ENCODE measurements around the gene C3orf33. TPM values are rescaled to one million over a fixed set of nuclear protein-coding genes. Genes with fewer than 3 reads are reported as not detected.

Gene C3orf33
- total and polyA plus RNA-seq, 2 of the 13 experiments (the other 11 are each of a cell fraction or from before 2014, with no cell fraction given): 9.2 to 12.6 TPM

DNA sequence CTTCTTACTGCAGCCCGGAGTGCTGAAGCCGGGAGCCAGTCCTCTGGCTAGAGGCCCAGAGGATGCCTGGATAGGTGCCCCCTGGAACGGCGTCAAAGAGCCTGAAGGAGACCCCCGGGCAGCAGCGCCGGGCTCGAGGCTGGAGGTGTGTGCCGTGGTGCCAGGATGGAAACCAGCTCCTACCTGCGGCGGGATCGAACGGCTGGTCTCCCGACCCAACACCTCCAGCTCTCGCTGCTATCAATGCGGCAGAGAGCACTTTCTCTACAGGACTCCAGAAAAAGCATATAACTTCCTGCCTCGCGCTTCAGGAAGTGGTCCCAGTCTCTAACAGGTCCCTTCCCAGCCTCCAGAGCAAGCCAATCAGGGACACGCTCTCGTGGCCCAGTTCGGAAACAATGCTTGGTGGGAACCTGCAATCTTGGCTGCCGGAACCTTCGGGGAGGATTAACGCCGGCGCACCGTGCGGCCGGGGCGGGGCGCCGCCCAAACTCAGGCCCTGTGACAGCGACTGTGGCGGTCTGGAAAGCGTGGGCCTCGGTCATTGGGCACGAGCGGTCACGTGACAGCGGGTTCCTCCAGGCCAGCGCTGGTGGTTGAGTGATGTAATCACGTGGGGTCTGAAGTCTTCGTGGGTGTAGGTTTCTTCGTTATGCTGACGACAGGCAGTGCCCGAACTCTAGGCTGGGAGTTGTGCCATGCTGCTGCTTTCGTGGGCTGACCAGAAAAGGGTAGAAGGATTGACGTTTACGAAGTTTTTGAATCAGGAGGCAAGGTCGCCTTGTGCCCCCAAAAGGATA, 48.3 kb upstream of the C3orf33 start, which contains the start of gene SLC33A1 (continued):
- TF ChIP-seq, protein P1, sequence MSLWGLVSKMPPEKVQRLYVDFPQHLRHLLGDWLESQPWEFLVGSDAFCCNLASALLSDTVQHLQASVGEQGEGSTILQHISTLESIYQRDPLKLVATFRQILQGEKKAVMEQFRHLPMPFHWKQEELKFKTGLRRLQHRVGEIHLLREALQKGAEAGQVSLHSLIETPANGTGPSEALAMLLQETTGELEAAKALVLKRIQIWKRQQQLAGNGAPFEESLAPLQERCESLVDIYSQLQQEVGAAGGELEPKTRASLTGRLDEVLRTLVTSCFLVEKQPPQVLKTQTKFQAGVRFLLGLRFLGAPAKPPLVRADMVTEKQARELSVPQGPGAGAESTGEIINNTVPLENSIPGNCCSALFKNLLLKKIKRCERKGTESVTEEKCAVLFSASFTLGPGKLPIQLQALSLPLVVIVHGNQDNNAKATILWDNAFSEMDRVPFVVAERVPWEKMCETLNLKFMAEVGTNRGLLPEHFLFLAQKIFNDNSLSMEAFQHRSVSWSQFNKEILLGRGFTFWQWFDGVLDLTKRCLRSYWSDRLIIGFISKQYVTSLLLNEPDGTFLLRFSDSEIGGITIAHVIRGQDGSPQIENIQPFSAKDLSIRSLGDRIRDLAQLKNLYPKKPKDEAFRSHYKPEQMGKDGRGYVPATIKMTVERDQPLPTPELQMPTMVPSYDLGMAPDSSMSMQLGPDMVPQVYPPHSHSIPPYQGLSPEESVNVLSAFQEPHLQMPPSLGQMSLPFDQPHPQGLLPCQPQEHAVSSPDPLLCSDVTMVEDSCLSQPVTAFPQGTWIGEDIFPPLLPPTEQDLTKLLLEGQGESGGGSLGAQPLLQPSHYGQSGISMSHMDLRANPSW (CRISPR knock-in tag; IDR thresholded peaks at IDR 0.05; ENCODE audit: borderline replicate concordance): peak; percentile 95
- TF ChIP-seq, protein P2, sequence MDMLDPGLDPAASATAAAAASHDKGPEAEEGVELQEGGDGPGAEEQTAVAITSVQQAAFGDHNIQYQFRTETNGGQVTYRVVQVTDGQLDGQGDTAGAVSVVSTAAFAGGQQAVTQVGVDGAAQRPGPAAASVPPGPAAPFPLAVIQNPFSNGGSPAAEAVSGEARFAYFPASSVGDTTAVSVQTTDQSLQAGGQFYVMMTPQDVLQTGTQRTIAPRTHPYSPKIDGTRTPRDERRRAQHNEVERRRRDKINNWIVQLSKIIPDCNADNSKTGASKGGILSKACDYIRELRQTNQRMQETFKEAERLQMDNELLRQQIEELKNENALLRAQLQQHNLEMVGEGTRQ (IDR thresholded peaks at IDR 0.05; ENCODE audit: low read depth, low read length): peak; percentile 99
- TF ChIP-seq, protein P2 (CRISPR knock-in tag; IDR thresholded peaks at IDR 0.05; ENCODE audit: borderline replicate concordance): peak; percentile 98; the same call in 1 of the 2 replicates
- TF ChIP-seq, protein P3, sequence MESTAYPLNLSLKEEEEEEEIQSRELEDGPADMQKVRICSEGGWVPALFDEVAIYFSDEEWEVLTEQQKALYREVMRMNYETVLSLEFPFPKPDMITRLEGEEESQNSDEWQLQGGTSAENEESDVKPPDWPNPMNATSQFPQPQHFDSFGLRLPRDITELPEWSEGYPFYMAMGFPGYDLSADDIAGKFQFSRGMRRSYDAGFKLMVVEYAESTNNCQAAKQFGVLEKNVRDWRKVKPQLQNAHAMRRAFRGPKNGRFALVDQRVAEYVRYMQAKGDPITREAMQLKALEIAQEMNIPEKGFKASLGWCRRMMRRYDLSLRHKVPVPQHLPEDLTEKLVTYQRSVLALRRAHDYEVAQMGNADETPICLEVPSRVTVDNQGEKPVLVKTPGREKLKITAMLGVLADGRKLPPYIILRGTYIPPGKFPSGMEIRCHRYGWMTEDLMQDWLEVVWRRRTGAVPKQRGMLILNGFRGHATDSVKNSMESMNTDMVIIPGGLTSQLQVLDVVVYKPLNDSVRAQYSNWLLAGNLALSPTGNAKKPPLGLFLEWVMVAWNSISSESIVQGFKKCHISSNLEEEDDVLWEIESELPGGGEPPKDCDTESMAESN (CRISPR knock-in tag; conservative IDR thresholded peaks at IDR 0.05): peak; percentile 77
- TF ChIP-seq, protein P4, sequence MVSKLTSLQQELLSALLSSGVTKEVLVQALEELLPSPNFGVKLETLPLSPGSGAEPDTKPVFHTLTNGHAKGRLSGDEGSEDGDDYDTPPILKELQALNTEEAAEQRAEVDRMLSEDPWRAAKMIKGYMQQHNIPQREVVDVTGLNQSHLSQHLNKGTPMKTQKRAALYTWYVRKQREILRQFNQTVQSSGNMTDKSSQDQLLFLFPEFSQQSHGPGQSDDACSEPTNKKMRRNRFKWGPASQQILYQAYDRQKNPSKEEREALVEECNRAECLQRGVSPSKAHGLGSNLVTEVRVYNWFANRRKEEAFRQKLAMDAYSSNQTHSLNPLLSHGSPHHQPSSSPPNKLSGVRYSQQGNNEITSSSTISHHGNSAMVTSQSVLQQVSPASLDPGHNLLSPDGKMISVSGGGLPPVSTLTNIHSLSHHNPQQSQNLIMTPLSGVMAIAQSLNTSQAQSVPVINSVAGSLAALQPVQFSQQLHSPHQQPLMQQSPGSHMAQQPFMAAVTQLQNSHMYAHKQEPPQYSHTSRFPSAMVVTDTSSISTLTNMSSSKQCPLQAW (CRISPR knock-in tag; IDR thresholded peaks at IDR 0.05): peak; percentile 97
- TF ChIP-seq PAX8 (CRISPR knock-in tag; IDR thresholded peaks at IDR 0.05; ENCODE audit: borderline replicate concordance): peak; percentile 48; the same call in 1 of the 2 replicates
- peak; percentile 97 for TF ChIP-seq NFYC (CRISPR knock-in tag; IDR thresholded peaks at IDR 0.05)
- peak; percentile 96; the same call in 1 of the 2 replicates for TF ChIP-seq CBX5 (CRISPR knock-in tag; IDR thresholded peaks at IDR 0.05; ENCODE audit: borderline replicate concordance)
- peak; percentile 97 for TF ChIP-seq YEATS4 (CRISPR knock-in tag; IDR thresholded peaks at IDR 0.05; ENCODE audit: borderline replicate concordance)
- peak; percentile 96 for TF ChIP-seq ELF3 (CRISPR knock-in tag; IDR thresholded peaks at IDR 0.05)
- peak; percentile 58; the same call in 1 of the 2 replicates for TF ChIP-seq ZNF772 (CRISPR knock-in tag; IDR thresholded peaks at IDR 0.05)
- TF ChIP-seq CREM (IDR thresholded peaks at IDR 0.05): peak; percentile 83
- TF ChIP-seq CREM (CRISPR knock-in tag; IDR thresholded peaks at IDR 0.05): no peak
- TF ChIP-seq RFXANK (CRISPR knock-in tag; IDR thresholded peaks at IDR 0.05): peak; percentile 90
- no peak for TF ChIP-seq ZNF326 (CRISPR knock-in tag; IDR thresholded peaks at IDR 0.05; ENCODE audit: borderline replicate concordance)
- TF ChIP-seq ZBTB1 (CRISPR knock-in tag; IDR thresholded peaks at IDR 0.05; ENCODE audit: borderline replicate concordance): no peak
- no peak; the same call in 1 of the 2 replicates for TF ChIP-seq ZFP90 (CRISPR knock-in tag; IDR thresholded peaks at IDR 0.05; ENCODE audit: borderline replicate concordance)
- no peak for TF ChIP-seq GLMP (CRISPR knock-in tag; IDR thresholded peaks at IDR 0.05; ENCODE audit: borderline replicate concordance)
- TF ChIP-seq ZBTB7A (CRISPR knock-in tag; IDR thresholded peaks at IDR 0.05): peak; percentile 29; the same call in 1 of the 2 replicates

Measured in HepG2 (cell line).